Loucy (cell line): ENCODE measurements around the gene PLAC1.

ENCODE experiments used
- H2AFZ ChIP-seq: fragments of 200-600 bp; sonication (generic); 2 replicates; pipeline ENCODE4 v1.6.0; 2016; ENCODE audit warnings: antibody characterized with exemption, mild to moderate bottlenecking, low read length, moderate library complexity
- H3F3A ChIP-seq: fragments of 200-600 bp; 2 replicates; pipeline ENCODE4 v1.6.0; 2016; ENCODE audit warnings: antibody characterized with exemption, low read depth, mild to moderate bottlenecking
- H3K27me3 ChIP-seq: fragments of 200-600 bp; sonication (generic); 2 replicates; pipeline ENCODE4 v1.6.1; 2014; ENCODE audit warnings: low read length, mild to moderate bottlenecking; ENCODE audit not compliant: insufficient read depth, poor library complexity, severe bottlenecking
- H3K36me3 ChIP-seq: fragments of 200-600 bp; sonication (generic); 2 replicates; pipeline ENCODE4 v1.6.1; 2016; ENCODE audit warnings: low read length; ENCODE audit not compliant: insufficient read depth
- H3K4me1 ChIP-seq: fragments of 200-600 bp; sonication (generic); 2 replicates; pipeline ENCODE4 v1.5.1; 2014; ENCODE audit warnings: low read length, mild to moderate bottlenecking; ENCODE audit not compliant: insufficient read depth, poor library complexity, severe bottlenecking
- H3K4me2 ChIP-seq: fragments of 200-600 bp; sonication (generic); 2 replicates; pipeline ENCODE4 v1.6.0; 2014; ENCODE audit warnings: antibody characterized with exemption, low read length, low read depth, mild to moderate bottlenecking; ENCODE audit not compliant: poor library complexity, severe bottlenecking
- H3K4me3 ChIP-seq: fragments of 200-600 bp; sonication (generic); 2 replicates; pipeline ENCODE4 v1.5.1; 2014; ENCODE audit warnings: low read length, mild to moderate bottlenecking, mixed read lengths; ENCODE audit not compliant: poor library complexity, severe bottlenecking
- H3K79me2 ChIP-seq: fragments of 200-600 bp; sonication (generic); 2 replicates; pipeline ENCODE4 v1.6.1; 2014; ENCODE audit warnings: low read length; ENCODE audit not compliant: insufficient read depth
- H3K9ac ChIP-seq: fragments of 200-600 bp; sonication (generic); 2 replicates; pipeline ENCODE4 v1.6.0; 2014; ENCODE audit warnings: mild to moderate bottlenecking, low read depth, low read length, moderate library complexity; ENCODE audit not compliant: poor library complexity, severe bottlenecking
- H3K9me2 ChIP-seq: fragments of 200-600 bp; sonication (generic); replicated peaks from 2 replicates; pipeline ENCODE4 v1.6.1; 2016; ENCODE audit warnings: low read depth, low read length, mixed read lengths
- H3K9me3 ChIP-seq: fragments of 200-600 bp; sonication (generic); 2 replicates; pipeline ENCODE4 v1.6.1; 2014; ENCODE audit warnings: mild to moderate bottlenecking, antibody characterized with exemption, low read length, low read depth; ENCODE audit not compliant: insufficient read depth
- H4K20me1 ChIP-seq: fragments of 200-600 bp; sonication (generic); 2 replicates; pipeline ENCODE4 v1.6.0; 2014; ENCODE audit warnings: antibody characterized with exemption, low read length, mild to moderate bottlenecking; ENCODE audit not compliant: insufficient read depth, poor library complexity, severe bottlenecking
- EZH2phosphoT487 ChIP-seq: fragments of 200-600 bp; IDR thresholded peaks from 2 replicates; pipeline ENCODE4 v1.6.1; 2018; ENCODE audit warnings: antibody characterized with exemption, mild to moderate bottlenecking, moderate library complexity, borderline replicate concordance
- TF ChIP-seq, protein P1 (sequence below): fragments of 200-600 bp; sonication (generic); conservative IDR thresholded peaks from 2 replicates; pipeline ENCODE4 v1.5.1; 2014; ENCODE audit warnings: mild to moderate bottlenecking, antibody characterized with exemption, low read length

Gene PLAC1

GRCh38 chrX:134566506-134566905, 91.8 kb downstream of the PLAC1 start:
- peak overlapping the region; percentile 5 for H3K4me2 ChIP-seq
- H3K4me3 ChIP-seq, result no peak overlapping the region
- H3K79me2 ChIP-seq, result no peaks in the 10 kb centered on the region
- H3K9me2 ChIP-seq, result no peaks in the 10 kb centered on the region
- no peaks in the 10 kb centered on the region for H3F3A ChIP-seq
- no peak for TF ChIP-seq EZH2phosphoT487
- TF ChIP-seq, protein P1, sequence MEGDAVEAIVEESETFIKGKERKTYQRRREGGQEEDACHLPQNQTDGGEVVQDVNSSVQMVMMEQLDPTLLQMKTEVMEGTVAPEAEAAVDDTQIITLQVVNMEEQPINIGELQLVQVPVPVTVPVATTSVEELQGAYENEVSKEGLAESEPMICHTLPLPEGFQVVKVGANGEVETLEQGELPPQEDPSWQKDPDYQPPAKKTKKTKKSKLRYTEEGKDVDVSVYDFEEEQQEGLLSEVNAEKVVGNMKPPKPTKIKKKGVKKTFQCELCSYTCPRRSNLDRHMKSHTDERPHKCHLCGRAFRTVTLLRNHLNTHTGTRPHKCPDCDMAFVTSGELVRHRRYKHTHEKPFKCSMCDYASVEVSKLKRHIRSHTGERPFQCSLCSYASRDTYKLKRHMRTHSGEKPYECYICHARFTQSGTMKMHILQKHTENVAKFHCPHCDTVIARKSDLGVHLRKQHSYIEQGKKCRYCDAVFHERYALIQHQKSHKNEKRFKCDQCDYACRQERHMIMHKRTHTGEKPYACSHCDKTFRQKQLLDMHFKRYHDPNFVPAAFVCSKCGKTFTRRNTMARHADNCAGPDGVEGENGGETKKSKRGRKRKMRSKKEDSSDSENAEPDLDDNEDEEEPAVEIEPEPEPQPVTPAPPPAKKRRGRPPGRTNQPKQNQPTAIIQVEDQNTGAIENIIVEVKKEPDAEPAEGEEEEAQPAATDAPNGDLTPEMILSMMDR, result no peak
- no peaks in the 10 kb centered on the region for H4K20me1 ChIP-seq
- H3K9me3 ChIP-seq, result no peaks in the 10 kb centered on the region
- no peaks in the 10 kb centered on the region for H3K27me3 ChIP-seq
- H3K4me1 ChIP-seq, result peaks cover 16% of the 10 kb centered on the region
- H3K9ac ChIP-seq, result no peak overlapping the region
- H2AFZ ChIP-seq, result peak overlapping the region; percentile 41
- H3K36me3 ChIP-seq, result no peaks in the 10 kb centered on the region

- Histone ChIP-seq H3K27me3 (no peaks in the 10 kb centered on the region), H2AFZ (no peak overlapping the region)
Observed at GRCh38 chrX:134562002-134562401, 96.3 kb downstream of the PLAC1 start.

DNA sequence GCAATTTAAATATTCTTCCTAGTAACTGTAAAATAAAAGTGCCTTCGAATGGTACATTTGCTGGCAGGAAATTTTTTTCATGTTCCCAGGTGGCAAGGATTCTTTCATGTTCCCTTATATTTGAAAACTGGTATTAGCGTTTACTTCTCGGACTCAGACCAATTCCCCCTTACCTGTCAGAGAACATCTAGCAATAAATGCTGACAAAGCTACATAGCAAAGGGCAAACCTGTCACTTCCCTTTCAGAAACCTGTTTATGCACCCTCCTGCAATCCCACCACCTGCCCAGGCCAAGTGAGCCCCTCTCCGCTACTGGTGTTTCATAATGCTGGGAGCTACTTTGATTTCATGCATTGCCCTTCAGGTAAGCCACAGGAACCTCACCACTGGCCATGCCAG, 100.1 kb downstream of the PLAC1 start:
- Histone ChIP-seq H3K4me3 (no peak overlapping the region), H3K9ac (no peak overlapping the region), H2AFZ (no peak overlapping the region), H3K9me3 (no peaks in the 10 kb centered on the region), H3K4me1 (no peaks in the 10 kb centered on the region), H3K4me2 (no peak overlapping the region), H3F3A (no peaks in the 10 kb centered on the region), H3K36me3 (no peaks in the 10 kb centered on the region), H3K79me2 (no peaks in the 10 kb centered on the region), H3K9me2 (no peaks in the 10 kb centered on the region), H4K20me1 (no peaks in the 10 kb centered on the region), H3K27me3 (no peaks in the 10 kb centered on the region)
- TF ChIP-seq EZH2phosphoT487, result no peak
- TF ChIP-seq, protein P1, result no peak

More at GRCh38 chrX:134562002-134562401, 96.3 kb downstream of the PLAC1 start:
- TF ChIP-seq, protein P1, result no peak
- TF ChIP-seq EZH2phosphoT487, result no peak
- Histone ChIP-seq H3K36me3 (no peaks in the 10 kb centered on the region), H3F3A (no peaks in the 10 kb centered on the region), H3K4me2 (no peak overlapping the region), H3K79me2 (no peaks in the 10 kb centered on the region), H4K20me1 (no peaks in the 10 kb centered on the region), H3K9me2 (no peaks in the 10 kb centered on the region), H3K9ac (no peak overlapping the region), H3K4me1 (peaks cover 9% of the 10 kb centered on the region), H3K9me3 (no peaks in the 10 kb centered on the region), H3K4me3 (no peak overlapping the region)
